HG03342 (cell line): ENCODE data around the gene BID.

ENCODE experiments used
- ATAC-seq: cut with Tn5 transposase; IDR thresholded peaks from one replicate; pipeline ENCODE4 v1.9.1; 2021; ENCODE audit warnings: mild to moderate bottlenecking, moderate library complexity; ENCODE audit not compliant: unreplicated experiment

BID gene

GRCh38 chr22:17739196-17739975 lies 34.9 kb downstream of the BID start:
- no peak for ATAC-seq

- no peak for ATAC-seq
Observed at GRCh38 chr22:17738386-17739128, 35.7 kb downstream of the BID start.

DNA sequence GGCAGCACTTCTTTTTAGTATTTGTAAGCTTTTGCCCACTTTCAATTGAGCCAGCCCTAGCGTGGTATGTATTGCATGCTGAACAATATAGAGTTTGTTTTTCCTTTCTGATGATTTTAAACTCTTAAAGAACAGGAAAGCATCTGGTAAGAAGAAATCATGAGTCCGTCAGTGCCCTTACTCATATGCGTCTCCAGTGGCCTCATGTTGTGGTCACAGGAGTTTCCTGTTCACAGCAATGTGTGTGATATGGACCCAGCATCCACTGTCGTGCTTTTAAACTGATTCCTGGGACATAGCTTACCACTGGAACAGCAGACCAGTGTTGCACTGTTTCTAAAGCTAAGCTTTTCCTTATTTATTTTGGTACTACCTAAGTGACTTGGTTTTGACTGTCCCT lies 40.1 kb downstream of the BID start:
- ATAC-seq = no peak

- ATAC-seq = no peak
Observed at GRCh38 chr22:17733466-17733865, 40.8 kb downstream of the BID start.

DNA sequence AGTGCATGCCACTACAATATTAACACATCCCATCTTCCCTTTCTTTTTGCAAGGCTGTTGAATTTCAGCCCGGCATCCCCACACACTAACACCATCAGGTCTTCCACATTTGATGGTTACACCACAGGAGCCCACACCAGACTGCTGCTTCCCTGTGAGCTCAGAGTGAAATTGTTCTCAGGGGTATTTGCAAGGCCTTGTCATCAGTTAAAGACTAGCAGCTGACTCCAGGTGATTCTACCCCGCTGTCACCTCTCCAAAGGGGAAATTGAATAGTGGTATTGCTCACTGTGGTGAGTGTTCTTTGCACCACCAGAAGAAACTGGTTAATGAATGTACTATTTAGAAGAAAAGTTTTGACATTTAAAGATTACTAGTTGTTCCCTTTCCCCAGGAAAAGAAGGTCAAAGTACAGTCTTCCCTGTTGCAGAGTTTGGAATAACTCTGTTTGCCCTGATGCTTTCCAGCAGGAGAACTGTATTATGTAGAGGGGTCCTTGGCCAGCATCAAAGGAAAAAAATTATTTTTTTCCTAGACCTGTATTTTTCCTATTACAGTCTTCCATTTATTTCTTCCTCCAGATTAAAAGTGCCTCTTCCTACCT lies 41.9 kb downstream of the BID start:
- ATAC-seq = no peak

DNA sequence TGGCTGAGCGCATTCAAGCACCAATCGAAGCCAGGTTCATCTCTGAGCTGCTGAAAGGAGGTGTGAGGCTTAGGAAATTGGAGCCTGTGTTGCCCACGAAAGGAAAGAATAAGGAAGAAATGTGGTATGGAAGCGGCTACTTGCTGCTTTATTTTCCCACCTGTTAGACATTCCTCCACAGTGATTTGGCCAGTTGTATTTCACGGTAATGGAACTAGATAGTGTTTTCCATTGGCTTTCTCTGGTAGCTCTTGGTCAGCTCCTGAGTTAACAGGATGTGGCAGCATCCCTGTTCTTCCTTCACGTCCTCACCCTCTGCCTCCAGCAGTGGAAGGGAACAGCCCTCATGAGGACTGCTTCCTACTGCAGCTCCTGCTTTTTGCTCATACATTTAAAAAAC lies 44.7 kb downstream of the BID start:
- no peak for ATAC-seq

DNA sequence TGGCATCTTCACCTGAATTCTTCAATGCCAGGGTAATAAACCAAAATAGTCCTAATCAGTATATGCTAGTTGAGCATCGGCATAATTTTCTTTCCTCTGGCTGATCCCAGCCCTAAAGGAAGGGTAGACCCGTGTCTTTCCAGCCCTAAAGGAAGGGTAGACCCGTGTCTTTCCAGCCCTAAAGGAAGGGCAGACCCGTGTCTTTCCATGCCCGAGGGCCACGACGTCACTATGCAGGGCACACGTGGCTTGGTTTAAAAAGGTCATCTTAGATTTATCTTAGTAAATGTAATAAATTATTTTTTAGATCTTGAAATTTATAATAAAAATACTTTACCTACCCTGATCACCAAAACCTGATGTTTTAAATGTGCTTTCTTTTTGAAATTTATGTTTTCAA lies 45.5 kb downstream of the BID start:
- ATAC-seq = no peak

- no peak for ATAC-seq
Observed at GRCh38 chr22:17726928-17727897, 47.1 kb downstream of the BID start.

DNA sequence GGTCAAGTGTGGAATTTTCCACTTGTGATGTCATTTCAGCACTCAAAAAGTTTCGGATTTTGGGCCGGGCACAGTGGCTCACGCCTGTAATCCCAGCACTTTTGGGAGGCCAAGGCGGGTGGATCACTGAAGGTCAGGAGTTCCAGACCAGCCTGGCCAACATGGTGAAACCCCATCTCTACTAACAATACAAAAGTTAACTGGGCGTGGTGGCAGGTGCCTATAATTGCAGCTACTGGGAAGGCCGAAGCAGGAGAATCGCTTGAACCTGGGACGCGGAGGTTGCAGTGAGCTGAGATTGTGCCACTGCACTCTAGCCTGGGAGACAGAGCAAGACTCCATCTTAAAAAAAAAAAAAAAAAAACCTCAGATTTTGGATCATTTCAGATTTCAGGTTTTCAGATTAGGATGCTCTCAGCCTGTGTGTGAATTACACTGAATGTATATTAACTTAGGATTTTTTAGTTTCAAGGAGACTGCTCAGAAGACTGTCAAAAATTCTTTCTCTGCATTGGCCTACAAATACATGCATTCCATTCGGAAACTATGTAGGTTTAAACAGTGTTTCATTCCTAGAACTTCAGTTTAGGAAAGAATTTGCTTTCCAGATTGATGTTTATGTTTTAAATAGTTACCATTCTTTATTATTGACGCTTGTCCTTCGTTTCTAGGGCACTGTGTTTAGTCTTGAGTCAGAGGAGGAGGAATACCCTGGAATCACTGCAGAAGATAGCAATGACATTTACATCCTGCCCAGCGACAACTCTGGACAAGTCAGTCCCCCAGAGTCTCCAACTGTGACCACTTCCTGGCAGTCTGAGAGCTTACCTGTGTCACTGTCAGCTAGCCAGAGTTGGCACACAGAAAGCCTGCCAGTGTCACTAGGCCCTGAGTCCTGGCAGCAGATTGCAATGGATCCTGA lies 48.0 kb downstream of the BID start:
- no peak for ATAC-seq

- ATAC-seq = no peak
Observed at GRCh38 chr22:17725500-17725796, 48.8 kb downstream of the BID start.

DNA sequence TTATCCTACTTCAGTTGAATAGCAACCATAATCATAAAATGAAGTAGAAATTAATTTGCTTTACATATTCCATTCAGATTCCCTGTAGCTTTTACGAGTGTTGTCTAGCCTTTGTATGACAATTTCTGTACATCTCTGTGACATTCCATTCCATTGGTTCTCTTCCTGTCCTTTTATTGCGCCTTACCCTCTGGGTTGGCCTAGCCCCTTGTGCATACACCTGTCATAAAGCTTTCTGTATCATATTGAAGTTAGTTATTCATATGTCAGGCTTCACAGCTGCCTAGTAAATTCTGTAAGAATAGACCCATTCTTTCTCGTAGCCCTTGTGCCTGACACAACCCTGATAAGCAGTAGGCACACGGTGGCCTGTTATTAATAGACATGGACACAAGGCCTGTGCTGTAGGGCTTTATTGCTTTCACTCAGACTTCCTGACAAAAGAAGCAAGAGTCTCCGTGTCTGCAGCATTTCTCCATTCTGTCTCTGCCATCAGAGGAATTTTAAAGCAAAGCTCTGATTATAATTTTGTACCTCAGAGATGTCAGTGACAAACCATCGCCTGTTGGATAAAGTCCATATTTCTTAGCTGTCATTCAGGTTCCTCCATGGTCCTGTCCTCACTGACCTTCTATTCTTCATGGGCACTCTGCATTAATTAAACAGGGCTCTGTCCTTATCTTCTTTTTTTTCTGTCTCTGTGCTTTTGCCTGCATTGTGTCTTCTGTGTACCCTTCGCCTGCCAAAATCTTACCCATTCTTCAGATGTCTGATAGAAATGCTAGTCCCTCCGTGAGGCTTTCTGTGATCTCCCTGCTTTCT lies 49.4 kb downstream of the BID start:
- no peak for ATAC-seq

GRCh38 chr22:17724241-17724640 lies 50.0 kb downstream of the BID start:
- no peak for ATAC-seq

DNA sequence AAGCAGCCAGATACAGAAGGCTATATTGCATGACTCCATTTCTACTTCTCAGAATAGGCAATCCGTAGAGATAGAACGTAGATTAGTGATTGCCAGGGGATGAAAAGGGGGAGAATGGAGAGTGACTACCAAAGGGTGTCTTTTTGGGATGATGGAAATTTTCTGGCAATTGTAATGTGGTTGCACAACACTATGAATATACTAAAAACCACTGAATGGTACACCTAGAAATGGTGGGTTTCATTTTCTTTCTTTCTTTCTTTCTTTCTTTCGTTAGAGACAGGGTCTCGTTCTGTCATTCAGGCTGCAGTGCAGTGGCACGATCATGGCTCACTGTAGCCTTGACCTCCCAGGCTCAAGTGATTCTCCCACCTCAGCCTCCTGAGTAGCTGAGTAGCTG lies 54.4 kb downstream of the BID start:
- ATAC-seq = no peak

DNA sequence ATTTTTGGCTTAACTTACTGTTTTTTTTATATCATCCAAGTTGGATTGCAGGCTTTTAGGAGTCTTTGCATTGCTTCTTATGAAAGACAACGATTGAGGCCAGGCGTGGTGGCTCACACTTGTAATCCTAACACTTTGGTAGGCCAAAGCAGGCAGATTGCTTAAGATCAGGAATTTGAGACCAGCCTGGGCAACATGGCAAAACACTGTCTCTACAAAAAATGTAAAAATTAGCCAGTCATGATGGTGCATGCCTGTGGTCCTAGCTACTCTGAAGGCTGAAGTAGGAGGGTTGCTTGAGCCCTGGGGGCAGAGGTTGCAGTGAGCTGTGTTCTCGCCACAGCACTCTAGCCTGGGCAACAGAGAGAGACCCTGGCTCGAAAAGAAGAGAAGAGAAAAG lies 56.6 kb downstream of the BID start:
- ATAC-seq = no peak

DNA sequence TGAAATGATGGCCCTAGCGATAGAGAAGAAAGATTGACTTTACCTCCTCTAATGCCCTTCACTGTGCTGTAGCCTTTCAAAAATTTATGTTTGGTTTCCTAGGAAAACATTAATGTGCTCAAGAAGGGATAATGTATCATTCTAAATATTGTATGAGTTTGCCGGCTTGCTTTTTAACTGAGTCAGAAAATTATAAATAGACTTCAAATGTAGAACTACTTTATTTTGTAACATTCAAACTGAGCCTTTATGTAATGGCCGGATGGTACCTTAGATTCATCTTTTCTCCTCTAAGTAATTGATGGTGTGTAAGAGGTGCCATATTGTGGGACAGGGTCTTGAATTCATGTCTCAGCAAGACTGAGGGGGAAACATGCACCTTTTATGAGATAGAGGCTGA lies 57.7 kb downstream of the BID start:
- ATAC-seq = no peak

DNA sequence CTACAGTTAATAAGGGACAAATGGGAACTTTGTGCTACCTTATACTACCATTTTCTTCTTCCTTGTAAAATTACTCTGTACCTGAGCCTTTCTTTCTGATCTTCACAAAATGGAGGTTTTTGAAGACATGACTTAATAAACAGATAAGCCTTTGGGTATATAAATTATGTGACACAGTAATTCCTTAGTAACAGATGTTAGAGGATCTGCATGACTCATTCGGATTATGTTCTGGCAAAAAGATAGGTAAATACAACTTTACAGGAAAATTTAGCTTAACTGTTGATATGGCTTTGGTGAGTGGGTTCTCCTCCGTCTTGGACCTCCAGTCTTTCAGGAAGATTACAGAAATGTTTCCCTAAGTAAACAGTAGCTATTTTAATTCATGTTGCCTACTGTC lies 61.8 kb downstream of the BID start:
- no peak for ATAC-seq

- ATAC-seq = no peak
Observed at GRCh38 chr22:17710023-17710422, 64.2 kb downstream of the BID start.

DNA sequence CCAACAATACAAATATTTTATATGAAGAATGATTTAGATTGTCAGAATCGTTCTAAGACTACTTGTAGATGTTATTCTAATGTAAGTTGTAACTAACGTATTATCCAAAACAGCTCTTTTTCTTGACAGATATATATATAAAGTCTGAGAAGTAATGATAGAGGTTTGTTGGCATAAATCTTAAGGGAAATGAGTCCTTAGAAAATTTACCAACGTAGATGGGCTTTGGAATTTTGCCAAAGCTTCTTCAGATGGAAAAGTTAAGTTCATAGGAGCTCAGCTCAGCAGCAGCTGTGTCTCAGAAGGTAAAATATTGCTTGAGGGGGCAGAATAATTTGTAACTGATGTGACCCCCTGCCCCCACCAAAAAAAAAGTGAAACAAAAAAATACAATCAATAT lies 66.7 kb downstream of the BID start:
- no peak for ATAC-seq

DNA sequence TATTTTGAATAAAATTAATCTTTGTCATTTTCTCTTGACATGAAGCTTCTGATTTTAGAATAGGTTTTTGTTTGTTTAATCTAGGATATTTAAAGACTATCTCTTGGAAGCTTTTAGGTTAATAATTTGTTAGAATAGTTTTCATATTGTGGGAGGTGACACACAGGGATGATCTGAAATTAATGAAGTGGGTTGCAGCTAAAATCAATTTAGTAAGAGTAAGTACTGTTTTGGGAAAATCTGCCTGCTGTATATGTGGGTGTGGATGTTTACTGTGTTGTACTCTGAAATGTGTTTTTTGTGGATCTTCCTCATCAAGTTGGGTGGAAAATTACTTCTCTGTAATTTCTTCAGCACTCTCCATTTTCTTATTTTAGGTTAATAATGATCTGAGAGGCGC lies 67.3 kb downstream of the BID start:
- ATAC-seq = no peak
